ENCODE results near the gene ANKRD39. TPM values are rescaled to one million over a fixed set of nuclear protein-coding genes. Genes with fewer than 3 reads are reported as not detected.
"Not testable (repeated sequence)": the region's sequence is repeated elsewhere in the genome, so short reads cannot be mapped to it uniquely, and the experiment has no call there.

The ANKRD39 gene
- total RNA-seq, 1 donor from 2014 or later, result 8.0 TPM

GRCh38 chr2:96870626-96871255 lies 12.9 kb upstream of the ANKRD39 start:
- DNase-seq, result peak; percentile 33

- peak; percentile 66 for DNase-seq
Observed at GRCh38 chr2:96869822-96870625, 12.2 kb upstream of the ANKRD39 start, which contains the start of gene SEMA4C. SEMA4C (minus strand) TSS chr2:96870080; CDS start chr2:96867886, 2,194 bp downstream.

- DNase-seq, result peak; percentile 50
Observed at GRCh38 chr2:96869281-96869821, 11.5 kb upstream of the ANKRD39 start.

GRCh38 chr2:96868555-96869280 lies 10.9 kb upstream of the ANKRD39 start:
- peak; percentile 54 for DNase-seq

- DNase-seq, result no peak
Observed at GRCh38 chr2:96867756-96868554, 10.1 kb upstream of the ANKRD39 start.

- DNase-seq, result no peak
Observed at GRCh38 chr2:96866986-96867755, 9.4 kb upstream of the ANKRD39 start.

GRCh38 chr2:96866586-96866985 lies 8.8 kb upstream of the ANKRD39 start:
- no peak for DNase-seq

- DNase-seq, result no peak
Observed at GRCh38 chr2:96866149-96866548, 8.3 kb upstream of the ANKRD39 start.

- DNase-seq, result no peak
Observed at GRCh38 chr2:96865654-96866053, 7.8 kb upstream of the ANKRD39 start.

GRCh38 chr2:96864343-96865091 lies 6.7 kb upstream of the ANKRD39 start:
- DNase-seq, result no peak

- DNase-seq, result no peak
Observed at GRCh38 chr2:96863575-96864342, 5.9 kb upstream of the ANKRD39 start.

GRCh38 chr2:96863056-96863455 lies 5.2 kb upstream of the ANKRD39 start:
- DNase-seq, result not testable (repeated sequence)

GRCh38 chr2:96861074-96861473 lies 3.3 kb upstream of the ANKRD39 start:
- DNase-seq, result no peak

- no peak for DNase-seq
Observed at GRCh38 chr2:96860065-96861029, 2.5 kb upstream of the ANKRD39 start.

- DNase-seq, result no peak
Observed at GRCh38 chr2:96859681-96860064, 1.9 kb upstream of the ANKRD39 start.

GRCh38 chr2:96859099-96859649 lies 1.4 kb upstream of the ANKRD39 start:
- no peak for DNase-seq

GRCh38 chr2:96856776-96857666 lies 795 bp downstream of the ANKRD39 start:
- DNase-seq, result no peak

Data from occipital lobe (tissue), 2 donors.